GM18907 (cell line): Measurements from ENCODE around the gene PKP4.
A peak's percentile ranks its signal among the peaks of the same experiment; 100 is the strongest.

Experiments used
- ATAC-seq: cut with Tn5 transposase; IDR thresholded peaks from one replicate; pipeline ENCODE4 v1.9.1; 2021; ENCODE audit warnings: mild to moderate bottlenecking, moderate library complexity; ENCODE audit not compliant: unreplicated experiment

Gene PKP4

GRCh38 chr2:158530829-158531228 is 74.1 kb downstream of the PKP4 start:
- no peak for ATAC-seq

- no peak for ATAC-seq
Observed at GRCh38 chr2:158533009-158533408, 76.3 kb downstream of the PKP4 start.

GRCh38 chr2:158539176-158540005 is 82.6 kb downstream of the PKP4 start:
- ATAC-seq: no peak

GRCh38 chr2:158542577-158542976 is 85.8 kb downstream of the PKP4 start:
- no peak for ATAC-seq

- ATAC-seq: no peak
Observed at GRCh38 chr2:158543957-158544356, 87.2 kb downstream of the PKP4 start.

GRCh38 chr2:158544998-158545397 is 88.2 kb downstream of the PKP4 start:
- ATAC-seq: no peak

- ATAC-seq: peak; percentile 67
Observed at GRCh38 chr2:158546412-158547144, 89.8 kb downstream of the PKP4 start.

GRCh38 chr2:158553257-158553656 is 96.5 kb downstream of the PKP4 start:
- no peak for ATAC-seq

- ATAC-seq: no peak
Observed at GRCh38 chr2:158554996-158555395, 98.2 kb downstream of the PKP4 start.

- no peak for ATAC-seq
Observed at GRCh38 chr2:158556124-158556523, 99.4 kb downstream of the PKP4 start.

- no peak for ATAC-seq
Observed at GRCh38 chr2:158557752-158558151, 101.0 kb downstream of the PKP4 start.

- no peak for ATAC-seq
Observed at GRCh38 chr2:158559252-158559651, 102.5 kb downstream of the PKP4 start.

- ATAC-seq: no peak
Observed at GRCh38 chr2:158560259-158560658, 103.5 kb downstream of the PKP4 start.

- no peak for ATAC-seq
Observed at GRCh38 chr2:158561054-158561453, 104.3 kb downstream of the PKP4 start.

GRCh38 chr2:158567208-158567607 is 110.5 kb downstream of the PKP4 start:
- no peak for ATAC-seq

- no peak for ATAC-seq
Observed at GRCh38 chr2:158569284-158569683, 112.5 kb downstream of the PKP4 start.

GRCh38 chr2:158570869-158571268 is 114.1 kb downstream of the PKP4 start:
- no peak for ATAC-seq

- no peak for ATAC-seq
Observed at GRCh38 chr2:158573739-158574138, 117.0 kb downstream of the PKP4 start.

- no peak for ATAC-seq
Observed at GRCh38 chr2:158575051-158575635, 118.4 kb downstream of the PKP4 start.

- ATAC-seq: no peak
Observed at GRCh38 chr2:158577141-158577540, 120.4 kb downstream of the PKP4 start.

- peak; percentile 97 for ATAC-seq
Observed at GRCh38 chr2:158578703-158579330, 122.1 kb downstream of the PKP4 start.
